ENCODE data around the gene CSF1.

CSF1 gene

GRCh38 chr1:109926662-109927300 is 16.1 kb downstream of the CSF1 start:
- H3K27ac Mint-ChIP-seq = no peak overlapping the region
- H3K27me3 Mint-ChIP-seq = peaks cover 30% of the 10 kb centered on the region
- no peaks in the 10 kb centered on the region for H3K9me3 Mint-ChIP-seq
- intact Hi-C loops (cut with micrococcal nuclease) = no loop called here
- H3K36me3 Mint-ChIP-seq (ENCODE audit: low read depth) = peaks cover 27% of the 10 kb centered on the region
- no peak overlapping the region for H3K4me3 Mint-ChIP-seq
- peaks cover 20% of the 10 kb centered on the region for H3K4me1 Mint-ChIP-seq (ENCODE audit: low read depth)

- no peaks in the 10 kb centered on the region for H3K9me3 Mint-ChIP-seq
- peaks cover 20% of the 10 kb centered on the region for H3K4me1 Mint-ChIP-seq (ENCODE audit: low read depth)
- H3K27me3 Mint-ChIP-seq = peaks cover 32% of the 10 kb centered on the region
- H3K4me3 Mint-ChIP-seq = no peak overlapping the region
- peaks cover 27% of the 10 kb centered on the region for H3K36me3 Mint-ChIP-seq (ENCODE audit: low read depth)
- H3K27ac Mint-ChIP-seq = no peak overlapping the region
- intact Hi-C loops (cut with micrococcal nuclease) = no loop called here
Observed at GRCh38 chr1:109927356-109927755, 16.7 kb downstream of the CSF1 start.

DNA sequence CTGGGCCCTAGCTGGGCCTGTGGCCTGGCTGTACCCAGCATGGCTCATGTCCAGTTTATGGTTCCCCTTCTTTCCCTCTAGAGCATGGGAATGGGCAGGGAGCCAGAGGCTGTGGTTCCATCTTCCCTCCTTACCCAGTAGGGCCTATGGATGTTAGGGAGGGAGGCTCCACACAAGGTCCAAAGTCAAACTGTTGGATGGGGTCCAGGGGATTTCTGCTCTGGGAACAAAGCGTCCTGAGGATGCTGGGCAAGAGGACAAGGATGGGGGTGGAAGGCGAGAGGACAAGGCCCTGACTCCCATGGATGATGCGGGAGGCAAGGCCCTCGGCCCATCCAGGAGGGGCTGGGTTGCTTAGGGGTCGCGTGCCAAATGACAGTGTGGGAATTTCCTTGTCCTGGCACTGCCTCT is 17.3 kb downstream of the CSF1 start:
- Mint-ChIP-seq H3K4me3 (no peak overlapping the region), H3K4me1 (ENCODE audit: low read depth) (peaks cover 20% of the 10 kb centered on the region), H3K27me3 (peaks cover 27% of the 10 kb centered on the region), H3K27ac (no peak overlapping the region), H3K36me3 (ENCODE audit: low read depth) (peaks cover 27% of the 10 kb centered on the region), H3K9me3 (no peaks in the 10 kb centered on the region)
- intact Hi-C loops (cut with micrococcal nuclease) = no loop called here

DNA sequence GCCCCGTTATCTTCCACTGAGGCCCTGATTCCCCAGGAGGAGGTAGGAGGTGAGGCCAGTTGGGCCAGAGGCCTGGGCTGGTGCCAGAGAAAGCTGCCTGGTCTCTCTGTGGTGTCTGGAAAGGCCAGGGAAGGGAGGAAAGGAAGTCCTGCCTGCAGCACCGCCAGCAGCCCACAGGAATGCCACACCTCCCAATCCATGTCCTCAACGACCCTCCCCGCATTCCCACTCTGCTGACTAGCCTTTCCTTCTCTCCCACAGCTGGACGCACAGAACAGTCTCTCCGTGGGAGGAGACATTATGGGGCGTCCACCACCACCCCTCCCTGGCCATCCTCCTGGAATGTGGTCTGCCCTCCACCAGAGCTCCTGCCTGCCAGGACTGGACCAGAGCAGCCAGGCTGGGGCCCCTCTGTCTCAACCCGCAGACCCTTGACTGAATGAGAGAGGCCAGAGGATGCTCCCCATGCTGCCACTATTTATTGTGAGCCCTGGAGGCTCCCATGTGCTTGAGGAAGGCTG is 18.0 kb downstream of the CSF1 start:
- H3K27ac Mint-ChIP-seq = no peak overlapping the region
- peaks cover 27% of the 10 kb centered on the region for H3K27me3 Mint-ChIP-seq
- intact Hi-C loops (cut with micrococcal nuclease) = no loop called here
- no peak overlapping the region for H3K4me3 Mint-ChIP-seq
- H3K4me1 Mint-ChIP-seq (ENCODE audit: low read depth) = peaks cover 26% of the 10 kb centered on the region
- peaks cover 25% of the 10 kb centered on the region for H3K36me3 Mint-ChIP-seq (ENCODE audit: low read depth)
- H3K9me3 Mint-ChIP-seq = no peaks in the 10 kb centered on the region

- Mint-ChIP-seq H3K9me3 (no peaks in the 10 kb centered on the region), H3K4me3 (no peak overlapping the region), H3K4me1 (ENCODE audit: low read depth) (peaks cover 31% of the 10 kb centered on the region), H3K27ac (no peak overlapping the region), H3K27me3 (peaks cover 25% of the 10 kb centered on the region), H3K36me3 (ENCODE audit: low read depth) (peaks cover 20% of the 10 kb centered on the region)
- intact Hi-C loops (cut with micrococcal nuclease) = no loop called here
Observed at GRCh38 chr1:109929170-109929569, 18.5 kb downstream of the CSF1 start.

DNA sequence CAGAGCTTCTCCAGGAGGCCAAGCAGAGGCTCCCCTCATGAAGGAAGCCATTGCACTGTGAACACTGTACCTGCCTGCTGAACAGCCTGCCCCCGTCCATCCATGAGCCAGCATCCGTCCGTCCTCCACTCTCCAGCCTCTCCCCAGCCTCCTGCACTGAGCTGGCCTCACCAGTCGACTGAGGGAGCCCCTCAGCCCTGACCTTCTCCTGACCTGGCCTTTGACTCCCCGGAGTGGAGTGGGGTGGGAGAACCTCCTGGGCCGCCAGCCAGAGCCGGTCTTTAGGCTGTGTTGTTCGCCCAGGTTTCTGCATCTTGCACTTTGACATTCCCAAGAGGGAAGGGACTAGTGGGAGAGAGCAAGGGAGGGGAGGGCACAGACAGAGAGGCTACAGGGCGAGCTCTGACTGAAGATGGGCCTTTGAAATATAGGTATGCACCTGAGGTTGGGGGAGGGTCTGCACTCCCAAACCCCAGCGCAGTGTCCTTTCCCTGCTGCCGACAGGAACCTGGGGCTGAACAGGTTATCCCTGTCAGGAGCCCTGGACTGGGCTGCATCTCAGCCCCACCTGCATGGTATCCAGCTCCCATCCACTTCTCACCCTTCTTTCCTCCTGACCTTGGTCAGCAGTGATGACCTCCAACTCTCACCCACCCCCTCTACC is 19.1 kb downstream of the CSF1 start:
- intact Hi-C loops (cut with micrococcal nuclease) = no loop called here
- Mint-ChIP-seq H3K27ac (no peak overlapping the region), H3K27me3 (peaks cover 23% of the 10 kb centered on the region)

DNA sequence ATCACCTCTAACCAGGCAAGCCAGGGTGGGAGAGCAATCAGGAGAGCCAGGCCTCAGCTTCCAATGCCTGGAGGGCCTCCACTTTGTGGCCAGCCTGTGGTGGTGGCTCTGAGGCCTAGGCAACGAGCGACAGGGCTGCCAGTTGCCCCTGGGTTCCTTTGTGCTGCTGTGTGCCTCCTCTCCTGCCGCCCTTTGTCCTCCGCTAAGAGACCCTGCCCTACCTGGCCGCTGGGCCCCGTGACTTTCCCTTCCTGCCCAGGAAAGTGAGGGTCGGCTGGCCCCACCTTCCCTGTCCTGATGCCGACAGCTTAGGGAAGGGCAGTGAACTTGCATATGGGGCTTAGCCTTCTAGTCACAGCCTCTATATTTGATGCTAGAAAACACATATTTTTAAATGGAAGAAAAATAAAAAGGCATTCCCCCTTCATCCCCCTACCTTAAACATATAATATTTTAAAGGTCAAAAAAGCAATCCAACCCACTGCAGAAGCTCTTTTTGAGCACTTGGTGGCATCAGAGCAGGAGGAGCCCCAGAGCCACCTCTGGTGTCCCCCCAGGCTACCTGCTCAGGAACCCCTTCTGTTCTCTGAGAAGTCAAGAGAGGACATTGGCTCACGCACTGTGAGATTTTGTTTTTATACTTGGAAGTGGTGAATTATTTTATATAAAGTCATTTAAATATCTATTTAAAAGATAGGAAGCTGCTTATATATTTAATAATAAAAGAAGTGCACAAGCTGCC is 19.8 kb downstream of the CSF1 start:
- Mint-ChIP-seq H3K27ac (no peak overlapping the region), H3K27me3 (peaks cover 21% of the 10 kb centered on the region), H3K9me3 (no peaks in the 10 kb centered on the region), H3K4me3 (no peak overlapping the region), H3K36me3 (ENCODE audit: low read depth) (peaks cover 15% of the 10 kb centered on the region), H3K4me1 (ENCODE audit: low read depth) (peaks cover 34% of the 10 kb centered on the region)
- intact Hi-C loops (cut with micrococcal nuclease) = no loop called here

More for the DNA sequence above, 19.1 kb downstream of the CSF1 start:
- no peak overlapping the region for H3K4me3 Mint-ChIP-seq
- H3K36me3 Mint-ChIP-seq (ENCODE audit: low read depth) = peaks cover 17% of the 10 kb centered on the region
- peaks cover 36% of the 10 kb centered on the region for H3K4me1 Mint-ChIP-seq (ENCODE audit: low read depth)
- no peaks in the 10 kb centered on the region for H3K9me3 Mint-ChIP-seq

DNA sequence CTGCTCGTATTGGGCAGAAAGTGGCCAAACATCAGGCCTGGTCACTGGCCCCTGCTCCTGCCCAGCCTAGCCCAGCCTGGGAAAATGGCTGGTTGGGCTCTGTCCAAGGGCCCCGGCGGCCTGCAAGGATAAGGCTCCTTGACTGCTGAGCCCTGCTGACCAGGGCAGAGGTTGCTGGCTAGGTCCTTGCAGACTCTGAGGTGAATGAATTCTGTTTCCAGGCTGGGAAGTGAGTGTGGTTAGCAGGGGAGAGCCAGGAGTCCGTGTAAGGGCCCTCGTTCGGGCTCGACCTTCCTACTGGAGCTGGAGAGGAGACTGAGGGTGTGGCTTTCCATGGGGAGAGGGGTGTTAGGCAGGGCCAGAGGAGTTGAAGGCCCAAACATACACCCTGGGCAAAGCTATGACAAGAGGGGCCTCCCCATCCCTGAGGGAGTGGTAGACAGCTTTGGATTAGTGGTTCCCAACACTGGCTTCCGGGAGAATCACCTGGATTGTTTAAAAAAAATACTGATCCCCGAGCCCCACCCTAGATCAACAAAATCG is 20.6 kb downstream of the CSF1 start:
- intact Hi-C loops (cut with micrococcal nuclease) = no loop called here
- Mint-ChIP-seq H3K4me3 (no peak overlapping the region), H3K36me3 (ENCODE audit: low read depth) (peaks cover 7% of the 10 kb centered on the region), H3K4me1 (ENCODE audit: low read depth) (peaks cover 29% of the 10 kb centered on the region), H3K9me3 (peaks cover under 1% of the 10 kb centered on the region), H3K27me3 (peaks cover 15% of the 10 kb centered on the region), H3K27ac (no peak overlapping the region)

GRCh38 chr1:109931911-109932636 is 21.4 kb downstream of the CSF1 start:
- intact Hi-C loops (cut with micrococcal nuclease) = no loop called here
- Mint-ChIP-seq H3K9me3 (peaks cover 9% of the 10 kb centered on the region), H3K27ac (no peak overlapping the region), H3K4me3 (no peak overlapping the region), H3K36me3 (ENCODE audit: low read depth) (peaks cover 13% of the 10 kb centered on the region), H3K4me1 (ENCODE audit: low read depth) (peaks cover 29% of the 10 kb centered on the region), H3K27me3 (peaks cover 15% of the 10 kb centered on the region)

DNA sequence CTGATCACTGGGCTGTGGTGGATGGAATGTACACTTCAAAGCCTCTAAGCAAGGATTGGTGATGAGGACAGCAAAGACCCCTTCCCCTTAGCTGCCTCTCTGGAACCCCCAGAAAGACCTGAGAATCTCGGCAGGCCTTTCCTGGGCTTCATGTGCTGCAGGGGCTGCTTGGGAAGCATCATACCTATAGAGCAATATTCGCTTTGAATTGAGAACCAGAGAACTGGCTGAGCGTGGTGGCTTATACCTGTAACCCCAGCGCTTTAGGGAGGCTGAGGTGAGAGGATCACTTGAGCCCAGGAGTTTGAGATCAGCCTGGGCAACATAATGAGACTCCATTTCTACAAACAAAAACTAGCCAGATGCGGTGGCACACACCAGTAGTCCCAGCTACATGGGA is 22.0 kb downstream of the CSF1 start:
- H3K36me3 Mint-ChIP-seq (ENCODE audit: low read depth) = peaks cover 13% of the 10 kb centered on the region
- H3K4me1 Mint-ChIP-seq (ENCODE audit: low read depth) = peaks cover 25% of the 10 kb centered on the region
- intact Hi-C loops (cut with micrococcal nuclease) = no loop called here
- peaks cover 15% of the 10 kb centered on the region for H3K27me3 Mint-ChIP-seq
- no peak overlapping the region for H3K27ac Mint-ChIP-seq
- H3K4me3 Mint-ChIP-seq = no peak overlapping the region
- H3K9me3 Mint-ChIP-seq = peaks cover 15% of the 10 kb centered on the region

DNA sequence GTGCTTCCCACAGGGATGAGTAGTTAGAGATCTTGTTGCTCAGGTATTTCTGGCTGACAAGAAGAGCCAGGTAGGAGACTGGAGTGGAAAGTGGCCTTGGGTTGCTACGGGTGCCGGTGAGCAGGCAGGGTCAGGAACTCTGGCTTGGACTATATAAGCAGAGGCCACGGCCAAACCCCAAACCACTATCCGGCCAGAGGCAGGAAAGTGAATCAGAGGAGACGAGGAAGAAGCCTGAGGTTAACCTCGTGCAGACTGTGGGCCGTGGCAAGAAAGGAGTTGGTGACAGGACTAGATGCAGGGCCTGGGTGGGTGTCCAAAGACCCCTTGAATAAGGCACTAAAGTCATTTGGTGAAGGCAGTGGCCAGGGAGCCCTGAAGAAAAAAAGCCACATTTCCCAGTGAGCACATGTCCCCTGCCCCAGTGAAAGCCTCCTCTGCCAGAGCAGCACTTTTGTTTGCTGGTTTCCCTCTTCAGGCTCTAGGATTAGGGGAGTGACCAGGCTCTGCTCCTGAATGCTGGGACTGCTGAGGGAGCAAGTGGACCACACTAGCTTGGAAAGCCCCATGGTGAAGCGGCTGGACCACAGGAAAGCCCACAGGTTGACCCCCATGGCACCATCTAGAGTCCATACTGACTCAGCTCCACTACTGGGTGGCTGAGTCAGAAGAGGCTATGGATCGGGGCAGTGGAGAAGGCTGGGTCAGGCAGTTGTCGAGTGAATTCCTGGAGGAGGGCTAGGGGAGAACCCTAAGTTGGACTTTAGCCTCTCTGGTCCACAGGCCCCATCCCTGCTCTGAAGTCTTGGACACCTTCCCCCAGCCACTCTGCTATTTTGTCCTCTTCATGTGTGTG is 23.4 kb downstream of the CSF1 start:
- Mint-ChIP-seq H3K4me1 (ENCODE audit: low read depth) (peaks cover 21% of the 10 kb centered on the region), H3K4me3 (no peak overlapping the region), H3K27me3 (peaks cover 15% of the 10 kb centered on the region), H3K27ac (no peak overlapping the region), H3K9me3 (peaks cover 26% of the 10 kb centered on the region), H3K36me3 (ENCODE audit: low read depth) (peaks cover 13% of the 10 kb centered on the region)
- intact Hi-C loops (cut with micrococcal nuclease) = no loop called here

DNA sequence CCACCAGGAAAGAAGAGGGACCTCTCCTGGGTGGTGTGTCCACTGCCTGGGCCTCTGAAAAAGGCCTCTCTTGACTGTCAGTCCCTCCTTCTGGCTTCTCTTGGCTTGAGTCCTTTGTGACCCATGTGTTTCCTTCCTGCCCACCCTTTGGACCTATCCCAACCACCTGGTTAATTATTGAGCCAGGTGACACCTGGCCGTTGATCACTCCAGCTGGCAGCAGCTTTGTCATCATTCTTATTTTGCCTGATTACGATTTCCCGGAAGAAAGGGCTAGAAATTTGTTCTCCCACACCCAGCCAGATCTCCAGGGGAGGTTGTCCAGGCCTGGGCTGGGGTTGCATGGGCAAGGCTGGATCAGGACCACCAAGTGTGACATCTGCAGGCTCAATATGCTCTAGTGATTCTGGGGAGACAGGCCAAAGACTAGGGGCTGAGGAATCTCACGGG is 24.8 kb downstream of the CSF1 start:
- H3K4me3 Mint-ChIP-seq = no peak overlapping the region
- intact Hi-C loops (cut with micrococcal nuclease) = no loop called here
- H3K36me3 Mint-ChIP-seq (ENCODE audit: low read depth) = peaks cover 6% of the 10 kb centered on the region
- no peak overlapping the region for H3K27ac Mint-ChIP-seq
- H3K9me3 Mint-ChIP-seq = peaks cover 26% of the 10 kb centered on the region
- H3K27me3 Mint-ChIP-seq = peaks cover 13% of the 10 kb centered on the region
- H3K4me1 Mint-ChIP-seq (ENCODE audit: low read depth) = peaks cover 21% of the 10 kb centered on the region

GRCh38 chr1:109937738-109938137 is 27.1 kb downstream of the CSF1 start:
- intact Hi-C loops (cut with micrococcal nuclease) = no loop called here
- Mint-ChIP-seq H3K9me3 (peaks cover 26% of the 10 kb centered on the region), H3K27me3 (peaks cover 8% of the 10 kb centered on the region), H3K27ac (no peak overlapping the region), H3K4me1 (ENCODE audit: low read depth) (peaks cover 16% of the 10 kb centered on the region), H3K36me3 (ENCODE audit: low read depth) (peaks cover 6% of the 10 kb centered on the region), H3K4me3 (no peak overlapping the region)

Data from dendritic cell treated with granulocyte-macrophage colony-stimulating factor and Interleukin-4, amounts not matched to agents 40 ng/mL and 50 ng/mL, for 4 days (primary cell).